GM18505 (cell line): Measurements from ENCODE around the gene PANK1.

Source experiments
- ATAC-seq: cut with Tn5 transposase; IDR thresholded peaks from one replicate; pipeline ENCODE4 v1.9.1; 2021; ENCODE audit not compliant: unreplicated experiment
- POLR2A ChIP-seq: IDR thresholded peaks from 4 replicates; pipeline ENCODE4 v1.6.1; 2011; ENCODE audit warnings: borderline replicate concordance; ENCODE audit not compliant: insufficient read depth, insufficient read length; ENCODE audit errors: extremely low read depth

The PANK1 gene

GRCh38 chr10:89566992-89567391 is 78.0 kb downstream of the PANK1 start:
- ATAC-seq: no peak
- no peak for TF ChIP-seq POLR2A

- no peak for ATAC-seq
- no peak for TF ChIP-seq POLR2A
These were observed 78.7 kb downstream of the PANK1 start for GRCh38 chr10:89566095-89566950.

GRCh38 chr10:89565180-89565579 is 79.9 kb downstream of the PANK1 start:
- TF ChIP-seq POLR2A: no peak
- no peak for ATAC-seq

- no peak for ATAC-seq
These were observed 81.1 kb downstream of the PANK1 start for GRCh38 chr10:89563861-89564478.

GRCh38 chr10:89563311-89563710 is 81.7 kb downstream of the PANK1 start:
- no peak for TF ChIP-seq POLR2A
- no peak for ATAC-seq

More at GRCh38 chr10:89563861-89564478, 81.1 kb downstream of the PANK1 start:
- no peak for TF ChIP-seq POLR2A

GRCh38 chr10:89556600-89556999 is 88.4 kb downstream of the PANK1 start:
- ATAC-seq: no peak

GRCh38 chr10:89555688-89556445 is 89.2 kb downstream of the PANK1 start:
- ATAC-seq: no peak
- TF ChIP-seq POLR2A: no peak

More at GRCh38 chr10:89556600-89556999, 88.4 kb downstream of the PANK1 start:
- no peak for TF ChIP-seq POLR2A

GRCh38 chr10:89554433-89554832 is 90.6 kb downstream of the PANK1 start:
- ATAC-seq: no peak
- TF ChIP-seq POLR2A: no peak

GRCh38 chr10:89553064-89553734 is 91.8 kb downstream of the PANK1 start:
- no peak for TF ChIP-seq POLR2A
- no peak for ATAC-seq

GRCh38 chr10:89552213-89552612 is 92.8 kb downstream of the PANK1 start:
- ATAC-seq: no peak
- TF ChIP-seq POLR2A: no peak

GRCh38 chr10:89550509-89550908 is 94.5 kb downstream of the PANK1 start:
- no peak for ATAC-seq
- TF ChIP-seq POLR2A: no peak

GRCh38 chr10:89549510-89549909 is 95.5 kb downstream of the PANK1 start:
- no peak for ATAC-seq
- TF ChIP-seq POLR2A: no peak

GRCh38 chr10:89548673-89549072 is 96.4 kb downstream of the PANK1 start:
- no peak for TF ChIP-seq POLR2A
- no peak for ATAC-seq
